ENCODE results near the gene NR6A1. TPM values are rescaled to one million over a fixed set of nuclear protein-coding genes. Genes with fewer than 3 reads are reported as not detected.

The NR6A1 gene
- total and polyA plus RNA-seq, 2 of the 8 experiments (the other 6 are each of a cell fraction or from before 2014, with no cell fraction given), result 93.2 to 237 TPM

- no peaks in the 10 kb centered on the region for H3K79me2 ChIP-seq (ENCODE audit: control insufficient read depth in 1 of 2, insufficient read depth in 2 of 2, low read length in 2 of 2)
- peak in 1 of 2 experiments; percentile 73 for DNase-seq (ENCODE audit: low read depth in 1 of 2, low spot score in 2 of 2)
- CTCF ChIA-PET (ENCODE audit: partially characterized antibody), result interaction anchor here (0.5 to 1.4 kb wide), 4 partner anchors 30 to 350 kb away, joined by 3 to 5 read pairs (median 4); partner anchors contain the start of gene WDR38
- no peak for TF ChIP-seq ATF2 (IDR thresholded peaks at IDR 0.05; ENCODE audit: low read length)
- peak; percentile 91 for TF ChIP-seq E2F6 (IDR thresholded peaks at IDR 0.05)
- no peak for TF ChIP-seq NANOG (IDR thresholded peaks at IDR 0.05; ENCODE audit: insufficient read depth, low read depth, low read length, poor library complexity, severe bottlenecking)
- peak; percentile 49 for TF ChIP-seq KDM4A (IDR thresholded peaks at IDR 0.05; ENCODE audit: low read depth, low read length, severe bottlenecking)
- TF ChIP-seq MAX (IDR thresholded peaks at IDR 0.05), result peak; percentile 97
- no peak for TF ChIP-seq EZH2 (IDR thresholded peaks at IDR 0.05; ENCODE audit: low read depth, low read length, severe bottlenecking)
Measured at GRCh38 chr9:124502711-124503702, 268.1 kb downstream of the NR6A1 start.

More at GRCh38 chr9:124502711-124503702, 268.1 kb downstream of the NR6A1 start:
- H2BK120ac ChIP-seq (replicated peaks; ENCODE audit: low read depth, low read length), result no peak overlapping the region
- peaks cover 7% of the 10 kb centered on the region; the same call in 1 of the 2 replicates for H3K23me2 ChIP-seq (ENCODE audit: low read depth, low read length)
- 10% methylated on average over 49 of the region's 96 CpGs; no CpG with 5 or more reads in 1 of the 2 experiments for WGBS, 2 experiments (ENCODE audit: extremely low coverage in 1 of 2, insufficient coverage in 1 of 2, insufficient read length in 1 of 2, insufficient replicate concordance in 2 of 2, low coverage in 1 of 2, low lambda C conversion rate in 2 of 2, missing lambda C conversion rate in 1 of 2)
- no peak overlapping the region for H3K4ac ChIP-seq (replicated peaks; ENCODE audit: insufficient read length, low read depth, low read length)
- no peak for FAIRE-seq
- no peak overlapping the region for H2BK5ac ChIP-seq (ENCODE audit: low read depth, low read length)
- peak overlapping the region; percentile 55 to 77 for H3K4me2 ChIP-seq (ENCODE audit: insufficient read depth in 1 of 2, low read depth in 2 of 2, low read length in 2 of 2)
- peaks cover 0 to 8% (median 0%) of the 10 kb centered on the region in 4 experiments; a peak in 1 of 8 replicates for H3K36me3 ChIP-seq (ENCODE audit: control insufficient read depth in 2 of 4, insufficient read depth in 4 of 4, low read length in 3 of 4)
- peaks cover 0 to 2% of the 10 kb centered on the region in 2 experiments for H4K20me1 ChIP-seq (replicated peaks in 1 of 2; ENCODE audit: control insufficient read depth in 1 of 2, insufficient read depth in 2 of 2, low read length in 2 of 2)
- no peak overlapping the region for H2AFZ ChIP-seq (ENCODE audit: low read length)
- H3K27me3 ChIP-seq (replicated peaks in 1 of 4; ENCODE audit: control insufficient read depth in 3 of 4, extremely low read depth in 1 of 4, insufficient read depth in 3 of 4, low read length in 3 of 4), result peaks cover 39 to 61% (median 55%) of the 10 kb centered on the region in 4 experiments
- no peak overlapping the region for H2BK12ac ChIP-seq (ENCODE audit: low read depth, low read length)
- H3K56ac ChIP-seq (replicated peaks; ENCODE audit: insufficient read length, low read depth, low read length), result no peak overlapping the region
- H3K4me3 ChIP-seq (ENCODE audit: extremely low read depth in 1 of 4, insufficient read depth in 2 of 4, low read depth in 3 of 4, low read length in 4 of 4), result peak overlapping the region in 3 of 4 experiments; percentile 17 to 61 (median 23); a peak in 3 of 8 replicates
- H4K8ac ChIP-seq (ENCODE audit: extremely low read depth, insufficient read depth, low read length), result peak overlapping the region; percentile 43; the same call in 1 of the 2 replicates
- no peak overlapping the region for H3K14ac ChIP-seq (ENCODE audit: insufficient read length)
- no peak overlapping the region for H3K23ac ChIP-seq (ENCODE audit: insufficient read length)
- no peak overlapping the region for H3K18ac ChIP-seq (ENCODE audit: extremely low read depth, low read length)
- no peak overlapping the region for H2AK5ac ChIP-seq (ENCODE audit: low read depth, low read length)
- H3K27ac ChIP-seq (ENCODE audit: low read depth, low read length), result no peak overlapping the region
- no peak overlapping the region for H4K91ac ChIP-seq (replicated peaks; ENCODE audit: insufficient read length, low read length)
- H2BK20ac ChIP-seq (ENCODE audit: low read length), result no peak overlapping the region
- no peak overlapping the region for H2BK15ac ChIP-seq (ENCODE audit: low read length)
- no peak overlapping the region for H3K9ac ChIP-seq (replicated peaks in 1 of 4; ENCODE audit: extremely low read depth in 1 of 4, low read depth in 3 of 4, low read length in 3 of 4)
- no peaks in the 10 kb centered on the region; a peak in 1 of 4 replicates for H3K9me3 ChIP-seq (ENCODE audit: insufficient read depth in 2 of 2, low read depth in 1 of 2, low read length in 1 of 2)
- POLR2A ChIA-PET (ENCODE audit: partially characterized antibody), result interaction anchor here (0.7 kb wide), 1 partner anchor 37 kb away, joined by 3 read pairs; no protein-coding TSS in a partner anchor
- peaks cover 0 to 17% (median 12%) of the 10 kb centered on the region in 4 experiments; a peak in 6 of 7 replicates for H3K4me1 ChIP-seq (replicated peaks in 1 of 4; ENCODE audit: control insufficient read depth in 3 of 4, insufficient read depth in 4 of 4, low read length in 3 of 4)
- H3K79me1 ChIP-seq (ENCODE audit: low read depth, low read length), result no peaks in the 10 kb centered on the region
- no peak overlapping the region for H4K5ac ChIP-seq (ENCODE audit: insufficient read length, low read depth, low read length)

Measured in H1 (cell line).